Measurements from ENCODE around the gene TMEFF2. TPM values are rescaled to one million over a fixed set of nuclear protein-coding genes. Genes with fewer than 3 reads are reported as not detected.

TMEFF2 gene
- total and polyA plus RNA-seq, 10 donors, result not detected

DNA sequence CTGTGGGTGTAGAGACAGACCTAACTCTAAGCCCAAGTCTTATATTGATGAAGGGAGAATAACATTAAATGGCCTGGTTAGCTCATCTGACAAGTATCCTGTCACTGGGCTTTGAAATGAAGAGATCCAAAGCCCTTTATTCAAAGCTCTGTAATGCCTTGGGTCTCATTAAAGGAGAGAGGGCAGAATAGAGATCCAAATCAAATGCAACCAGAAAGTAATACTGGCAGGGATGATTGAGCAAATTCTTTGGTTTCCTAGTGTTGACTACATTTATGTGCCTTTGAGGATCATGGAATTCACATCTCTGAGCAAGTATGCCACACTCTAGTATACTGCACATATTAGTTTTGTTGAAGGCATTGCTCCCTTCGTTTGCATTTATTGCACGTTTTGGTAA, 200.0 kb downstream of the TMEFF2 start:
- intact Hi-C loops (cut with DNase I; ENCODE audit: low total_unique reads), result no loop called here
- H3K4me3 ChIP-seq, result no peak overlapping the region
- no peak for DNase-seq
- TF ChIP-seq POLR2AphosphoS5 (IDR thresholded peaks at IDR 0.05) (no peak), POLR2A (IDR thresholded peaks at IDR 0.05) (no peak)
- TF ChIP-seq, protein P1, sequence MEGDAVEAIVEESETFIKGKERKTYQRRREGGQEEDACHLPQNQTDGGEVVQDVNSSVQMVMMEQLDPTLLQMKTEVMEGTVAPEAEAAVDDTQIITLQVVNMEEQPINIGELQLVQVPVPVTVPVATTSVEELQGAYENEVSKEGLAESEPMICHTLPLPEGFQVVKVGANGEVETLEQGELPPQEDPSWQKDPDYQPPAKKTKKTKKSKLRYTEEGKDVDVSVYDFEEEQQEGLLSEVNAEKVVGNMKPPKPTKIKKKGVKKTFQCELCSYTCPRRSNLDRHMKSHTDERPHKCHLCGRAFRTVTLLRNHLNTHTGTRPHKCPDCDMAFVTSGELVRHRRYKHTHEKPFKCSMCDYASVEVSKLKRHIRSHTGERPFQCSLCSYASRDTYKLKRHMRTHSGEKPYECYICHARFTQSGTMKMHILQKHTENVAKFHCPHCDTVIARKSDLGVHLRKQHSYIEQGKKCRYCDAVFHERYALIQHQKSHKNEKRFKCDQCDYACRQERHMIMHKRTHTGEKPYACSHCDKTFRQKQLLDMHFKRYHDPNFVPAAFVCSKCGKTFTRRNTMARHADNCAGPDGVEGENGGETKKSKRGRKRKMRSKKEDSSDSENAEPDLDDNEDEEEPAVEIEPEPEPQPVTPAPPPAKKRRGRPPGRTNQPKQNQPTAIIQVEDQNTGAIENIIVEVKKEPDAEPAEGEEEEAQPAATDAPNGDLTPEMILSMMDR (IDR thresholded peaks at IDR 0.05 in 8 of 11, conservative IDR thresholded peaks at IDR 0.05 in 3 of 11), result no peak
- no peaks in the 10 kb centered on the region for H3K9me3 ChIP-seq
- H3K27ac ChIP-seq, result no peak overlapping the region
- H3K4me1 ChIP-seq, result no peaks in the 10 kb centered on the region
- 61 to 86% (median 73%) methylated on average over 2 of the region's 2 CpGs for WGBS, 5 donors
- H3K36me3 ChIP-seq, result no peaks in the 10 kb centered on the region
- no peaks in the 10 kb centered on the region for H3K27me3 ChIP-seq (replicated peaks in 1 of 7)

GRCh38 chr2:191991442-191991841, 203.3 kb downstream of the TMEFF2 start:
- intact Hi-C loops (cut with DNase I; ENCODE audit: low total_unique reads), result no loop called here
- Histone ChIP-seq H3K4me1 (no peaks in the 10 kb centered on the region), H3K4me3 (no peak overlapping the region), H3K9me3 (no peaks in the 10 kb centered on the region), H3K27me3 (replicated peaks in 1 of 7) (no peaks in the 10 kb centered on the region), H3K27ac (no peak overlapping the region), H3K36me3 (no peaks in the 10 kb centered on the region)
- 81 to 88% (median 84%) methylated on average over 5 of the region's 5 CpGs for WGBS, 5 donors
- no peak for TF ChIP-seq POLR2A (IDR thresholded peaks at IDR 0.05)
- TF ChIP-seq, protein P1 (IDR thresholded peaks at IDR 0.05 in 8 of 11, conservative IDR thresholded peaks at IDR 0.05 in 3 of 11), result no peak
- no peak for TF ChIP-seq POLR2AphosphoS5 (IDR thresholded peaks at IDR 0.05)
- DNase-seq, result no peak

DNA sequence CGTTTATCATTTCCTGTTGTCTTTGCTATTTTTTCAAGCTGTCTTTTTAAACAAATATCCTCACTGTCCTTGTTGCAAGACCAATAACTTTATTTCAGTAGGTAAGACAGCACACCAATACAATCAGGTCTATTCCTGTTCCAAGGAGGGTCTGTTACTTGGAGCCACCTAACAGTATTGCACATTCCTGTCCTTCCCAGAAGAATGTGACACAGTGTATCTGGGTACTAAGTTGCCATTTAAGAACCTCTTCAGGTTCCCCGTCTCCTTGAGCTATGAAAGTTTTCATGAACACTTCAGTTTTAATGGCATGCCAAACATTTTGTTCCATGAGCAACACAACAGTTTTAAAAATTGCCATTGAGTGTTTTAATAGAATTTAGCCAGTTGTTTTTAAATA, 209.0 kb downstream of the TMEFF2 start:
- H3K4me3 ChIP-seq, result no peak overlapping the region
- H3K27ac ChIP-seq, result no peak overlapping the region
- DNase-seq, result no peak
- H3K4me1 ChIP-seq, result no peaks in the 10 kb centered on the region
- intact Hi-C loops (cut with DNase I; ENCODE audit: low total_unique reads), result no loop called here
- no peaks in the 10 kb centered on the region for H3K36me3 ChIP-seq
- no peaks in the 10 kb centered on the region for H3K9me3 ChIP-seq
- TF ChIP-seq, protein P1 (IDR thresholded peaks at IDR 0.05 in 8 of 11, conservative IDR thresholded peaks at IDR 0.05 in 3 of 11), result no peak
- no peak for TF ChIP-seq POLR2AphosphoS5 (IDR thresholded peaks at IDR 0.05)
- no peak for TF ChIP-seq POLR2A (IDR thresholded peaks at IDR 0.05)
- H3K27me3 ChIP-seq (replicated peaks in 1 of 7), result no peaks in the 10 kb centered on the region
- 39 to 50% (median 47%) methylated on average over 2 of the region's 2 CpGs for WGBS, 5 donors

DNA sequence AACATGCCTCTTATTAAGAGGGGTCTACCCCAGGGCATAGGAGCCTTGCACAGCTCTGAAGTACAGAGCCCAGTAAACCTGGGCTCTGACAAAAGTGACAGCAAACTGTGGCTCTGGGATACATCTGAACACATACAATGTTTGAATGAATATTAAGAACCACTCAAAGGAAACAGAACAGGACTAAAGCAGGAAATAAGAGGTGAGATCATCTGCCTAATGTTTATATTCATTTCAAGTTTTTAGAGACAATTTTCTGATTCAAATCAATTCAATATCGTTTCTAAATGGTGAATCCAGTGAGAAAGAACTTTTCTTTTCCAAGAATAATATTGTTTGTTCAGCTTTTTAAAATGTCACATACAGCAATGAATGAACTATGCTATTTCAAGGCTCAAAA, 211.1 kb downstream of the TMEFF2 start:
- Histone ChIP-seq H3K27me3 (replicated peaks in 1 of 7) (no peaks in the 10 kb centered on the region), H3K4me3 (no peak overlapping the region), H3K4me1 (no peaks in the 10 kb centered on the region), H3K36me3 (no peaks in the 10 kb centered on the region), H3K27ac (no peak overlapping the region), H3K9me3 (no peaks in the 10 kb centered on the region)
- no peak for DNase-seq
- intact Hi-C loops (cut with DNase I; ENCODE audit: low total_unique reads), result no loop called here
- WGBS, 5 donors, result 56 to 71% (median 63%) methylated on average over 1 of the region's 1 CpG
- TF ChIP-seq, protein P1 (IDR thresholded peaks at IDR 0.05 in 8 of 11, conservative IDR thresholded peaks at IDR 0.05 in 3 of 11), result no peak
- no peak for TF ChIP-seq POLR2AphosphoS5 (IDR thresholded peaks at IDR 0.05)

Measured in spleen (tissue), 11 donors.